ACC112 (cell line): ENCODE measurements around the gene RGS14.
"Not testable (repeated sequence)": the region's sequence is repeated elsewhere in the genome, so short reads cannot be mapped to it uniquely, and the experiment has no call there.

Experiments used
- H2AFZ ChIP-seq: fragments of 200-600 bp; sonication (generic); one replicate; pipeline ENCODE4 v1.6.0; 2017; ENCODE audit warnings: antibody characterized with exemption, low read length; ENCODE audit not compliant: unreplicated experiment
- H3K27ac ChIP-seq: fragments of 200-600 bp; sonication (generic); 2 replicates; pipeline ENCODE4 v1.5.1; 2014; ENCODE audit warnings: low read depth, mild to moderate bottlenecking, antibody characterized with exemption, low read length, moderate library complexity
- H3K27me3 ChIP-seq: fragments of 200-600 bp; sonication (generic); 2 replicates; pipeline ENCODE4 v1.6.1; 2014; ENCODE audit warnings: mild to moderate bottlenecking, antibody characterized with exemption, low read length, moderate library complexity, mixed read lengths; ENCODE audit not compliant: insufficient read depth
- H3K36me3 ChIP-seq: fragments of 200-600 bp; sonication (generic); 2 replicates; pipeline ENCODE4 v1.6.1; 2016; ENCODE audit warnings: mild to moderate bottlenecking, antibody characterized with exemption, low read length, moderate library complexity, mixed read lengths; ENCODE audit not compliant: insufficient read depth
- H3K4me1 ChIP-seq: fragments of 200-600 bp; sonication (generic); one replicate; pipeline ENCODE4 v1.6.1; 2016; ENCODE audit warnings: low read length, mixed read lengths; ENCODE audit not compliant: insufficient read depth, unreplicated experiment, control insufficient read depth
- H3K4me3 ChIP-seq: fragments of 200-600 bp; sonication (generic); 2 replicates; pipeline ENCODE4 v1.5.1; 2014; ENCODE audit warnings: mild to moderate bottlenecking, low read depth, low read length
- H3K79me2 ChIP-seq: fragments of 200-600 bp; sonication (generic); one replicate; pipeline ENCODE4 v1.6.0; 2016; ENCODE audit warnings: low read length; ENCODE audit not compliant: control insufficient read depth, unreplicated experiment, insufficient read depth

Gene RGS14

DNA sequence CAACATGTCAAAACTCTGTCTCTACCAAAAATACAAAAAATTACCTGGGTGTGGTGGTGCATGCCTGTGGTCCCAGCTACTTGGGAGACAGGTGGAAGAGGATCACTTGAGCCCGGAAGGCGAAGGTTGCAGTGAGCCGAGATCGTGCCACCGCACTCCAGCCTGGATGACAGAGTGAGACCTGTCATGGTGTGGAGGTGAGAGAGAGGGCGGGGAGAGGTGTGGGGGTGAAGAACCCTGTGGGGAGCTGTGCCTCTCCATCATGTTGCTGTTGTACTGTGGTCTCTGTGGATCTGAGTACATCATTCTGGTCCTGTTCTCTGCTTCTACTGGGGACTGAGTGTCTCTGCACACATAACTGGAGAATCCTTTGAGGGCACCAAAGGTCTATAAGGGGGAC, 15.2 kb downstream of the RGS14 start:
- H3K27me3 ChIP-seq: no peaks in the 10 kb centered on the region
- H2AFZ ChIP-seq: no peak overlapping the region
- no peaks in the 10 kb centered on the region for H3K79me2 ChIP-seq
- no peak overlapping the region for H3K4me3 ChIP-seq
- H3K36me3 ChIP-seq: no peaks in the 10 kb centered on the region
- no peak overlapping the region for H3K27ac ChIP-seq
- peaks cover 9% of the 10 kb centered on the region for H3K4me1 ChIP-seq

DNA sequence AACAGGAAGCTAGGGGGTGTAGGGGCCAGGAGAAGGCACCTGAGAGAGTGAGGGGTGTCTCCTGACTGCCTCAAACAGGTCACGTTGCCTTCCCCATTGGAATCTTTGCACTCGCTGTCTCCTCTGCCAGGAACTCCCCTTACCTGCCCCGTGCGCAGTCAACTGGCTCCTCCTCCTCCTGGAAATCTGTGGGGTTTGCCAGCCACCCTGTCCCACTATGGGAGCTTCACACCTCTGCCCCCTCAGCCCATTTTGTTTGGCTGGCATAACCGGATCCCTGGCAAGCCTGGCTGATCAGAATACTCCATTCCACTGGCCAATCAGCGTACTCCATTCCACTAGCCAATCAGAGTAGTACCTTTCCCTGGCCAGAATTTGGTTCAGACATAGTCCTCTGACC, 16.1 kb downstream of the RGS14 start:
- H2AFZ ChIP-seq: no peak overlapping the region
- H3K4me1 ChIP-seq: peaks cover 8% of the 10 kb centered on the region
- H3K27ac ChIP-seq: no peak overlapping the region
- H3K79me2 ChIP-seq: no peaks in the 10 kb centered on the region
- no peaks in the 10 kb centered on the region for H3K36me3 ChIP-seq
- no peak overlapping the region for H3K4me3 ChIP-seq
- no peaks in the 10 kb centered on the region for H3K27me3 ChIP-seq

DNA sequence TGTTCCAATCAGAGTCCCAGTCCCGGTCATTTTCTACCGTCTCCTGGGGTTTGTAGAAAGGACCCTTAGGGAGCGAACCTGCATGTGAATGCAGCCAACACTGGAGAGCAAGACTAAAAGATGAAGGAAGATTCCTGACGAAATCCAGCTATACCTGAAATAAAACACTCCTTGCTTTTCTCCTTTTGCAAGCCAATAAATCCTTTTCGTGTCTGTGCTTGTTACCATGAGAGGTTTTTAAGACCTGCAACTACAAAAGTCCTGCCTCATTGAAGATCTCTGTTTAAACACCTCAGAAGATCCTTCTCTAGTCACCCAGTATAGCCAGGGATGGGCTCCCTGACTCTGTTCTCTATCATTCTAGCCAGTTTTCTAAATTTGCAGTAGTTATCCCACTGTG, 16.5 kb downstream of the RGS14 start:
- peaks cover 9% of the 10 kb centered on the region for H3K4me1 ChIP-seq
- no peak overlapping the region for H2AFZ ChIP-seq
- H3K27ac ChIP-seq: no peak overlapping the region
- no peaks in the 10 kb centered on the region for H3K36me3 ChIP-seq
- no peaks in the 10 kb centered on the region for H3K79me2 ChIP-seq
- no peak overlapping the region for H3K4me3 ChIP-seq
- no peaks in the 10 kb centered on the region for H3K27me3 ChIP-seq

DNA sequence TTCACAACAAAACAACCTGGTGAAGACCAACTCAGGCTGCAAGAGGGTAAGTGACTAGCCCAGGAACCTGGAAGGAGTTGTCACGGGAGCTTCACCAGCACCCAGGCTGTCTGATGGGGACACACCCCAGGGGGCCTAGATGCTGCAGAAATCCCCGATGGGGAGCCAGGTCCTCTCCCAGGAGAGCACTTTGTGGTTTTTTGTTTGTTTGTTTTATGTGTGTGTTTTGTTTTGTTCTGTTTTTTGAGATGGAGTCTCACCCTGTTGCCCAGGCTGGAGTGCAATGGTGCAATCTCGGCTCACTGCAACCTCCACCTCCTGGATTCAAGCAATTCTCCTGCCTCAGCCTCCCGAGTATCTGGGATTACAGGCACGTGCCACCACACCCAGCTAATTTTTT, 17.8 kb downstream of the RGS14 start:
- not testable (repeated sequence) for H3K79me2 ChIP-seq, H3K4me3 ChIP-seq, H3K27ac ChIP-seq, H2AFZ ChIP-seq, H3K27me3 ChIP-seq, H3K36me3 ChIP-seq
- H3K4me1 ChIP-seq: peaks cover 10% of the 10 kb centered on the region

DNA sequence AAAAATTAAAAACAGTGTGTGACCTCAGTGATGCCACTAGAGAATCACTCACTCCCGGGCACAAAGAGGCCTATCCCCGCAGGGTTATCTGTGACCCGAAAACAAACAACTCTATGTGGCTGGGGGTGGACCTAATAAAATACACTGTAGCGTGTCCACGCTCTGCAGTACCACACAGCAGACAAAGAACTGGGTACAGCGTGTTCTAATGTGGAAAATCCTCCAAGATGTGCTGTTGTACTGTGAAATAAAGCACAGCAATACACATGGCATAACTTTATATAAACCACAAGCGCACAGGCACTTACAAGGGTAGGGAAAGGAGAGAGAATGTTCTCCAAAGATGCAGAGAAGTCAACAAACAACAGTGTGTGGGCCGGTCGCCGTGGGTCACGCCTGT, 18.4 kb downstream of the RGS14 start:
- peaks cover 10% of the 10 kb centered on the region for H3K4me1 ChIP-seq

DNA sequence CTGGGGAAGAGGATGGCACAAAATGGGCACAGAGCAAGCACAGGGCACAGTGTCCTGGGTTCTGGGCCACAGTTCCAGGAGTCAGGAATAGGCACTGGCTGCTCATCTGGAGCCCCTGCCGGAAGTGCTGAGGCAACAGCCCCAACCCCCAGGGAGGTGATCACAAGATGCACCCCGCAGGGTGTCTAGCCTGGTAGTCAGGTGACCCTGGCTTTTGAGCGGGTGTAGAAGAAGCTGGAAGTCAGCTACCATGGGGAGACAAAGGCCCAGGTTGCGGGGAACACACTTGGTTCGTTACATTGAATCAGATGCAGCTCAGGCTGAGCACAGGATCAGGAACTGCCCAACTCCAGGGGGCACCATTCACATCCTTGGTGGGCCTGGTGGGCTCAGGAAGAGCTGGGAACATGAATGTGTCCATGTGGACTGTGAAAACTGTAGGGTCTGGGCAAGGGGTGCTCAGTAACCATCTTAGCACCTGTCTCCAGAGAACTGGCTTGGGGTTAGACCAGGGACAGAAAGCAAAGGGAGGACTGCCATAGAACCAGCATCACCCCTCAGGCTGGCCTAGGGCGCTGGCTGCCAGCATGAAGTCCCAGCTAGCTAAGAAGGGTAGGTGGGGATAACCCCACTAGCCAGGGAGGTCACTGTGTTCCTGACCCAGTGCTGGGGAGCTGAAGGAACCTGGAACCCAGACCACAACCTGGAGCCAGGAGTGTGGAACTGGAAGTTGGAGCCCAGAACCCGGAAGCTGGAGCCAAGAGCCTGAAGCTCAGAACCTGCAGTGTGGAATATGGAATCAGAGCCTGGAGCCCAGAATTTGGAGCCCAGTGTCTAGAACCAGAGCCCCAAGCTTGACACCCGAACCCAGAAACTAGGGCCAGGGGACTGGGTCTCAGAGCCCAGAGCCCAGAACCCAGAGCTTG, 20.4 kb downstream of the RGS14 start:
- H3K36me3 ChIP-seq: no peaks in the 10 kb centered on the region
- no peak overlapping the region for H3K27ac ChIP-seq
- H3K27me3 ChIP-seq: peaks cover 8% of the 10 kb centered on the region
- H3K79me2 ChIP-seq: no peaks in the 10 kb centered on the region
- H3K4me1 ChIP-seq: peaks cover 3% of the 10 kb centered on the region
- H3K4me3 ChIP-seq: no peak overlapping the region
- H2AFZ ChIP-seq: no peak overlapping the region

More for the DNA sequence above, 18.4 kb downstream of the RGS14 start:
- Histone ChIP-seq H3K4me3 (no peak overlapping the region), H3K79me2 (no peaks in the 10 kb centered on the region), H3K27ac (no peak overlapping the region), H3K36me3 (no peaks in the 10 kb centered on the region), H3K27me3 (no peaks in the 10 kb centered on the region), H2AFZ (no peak overlapping the region)

DNA sequence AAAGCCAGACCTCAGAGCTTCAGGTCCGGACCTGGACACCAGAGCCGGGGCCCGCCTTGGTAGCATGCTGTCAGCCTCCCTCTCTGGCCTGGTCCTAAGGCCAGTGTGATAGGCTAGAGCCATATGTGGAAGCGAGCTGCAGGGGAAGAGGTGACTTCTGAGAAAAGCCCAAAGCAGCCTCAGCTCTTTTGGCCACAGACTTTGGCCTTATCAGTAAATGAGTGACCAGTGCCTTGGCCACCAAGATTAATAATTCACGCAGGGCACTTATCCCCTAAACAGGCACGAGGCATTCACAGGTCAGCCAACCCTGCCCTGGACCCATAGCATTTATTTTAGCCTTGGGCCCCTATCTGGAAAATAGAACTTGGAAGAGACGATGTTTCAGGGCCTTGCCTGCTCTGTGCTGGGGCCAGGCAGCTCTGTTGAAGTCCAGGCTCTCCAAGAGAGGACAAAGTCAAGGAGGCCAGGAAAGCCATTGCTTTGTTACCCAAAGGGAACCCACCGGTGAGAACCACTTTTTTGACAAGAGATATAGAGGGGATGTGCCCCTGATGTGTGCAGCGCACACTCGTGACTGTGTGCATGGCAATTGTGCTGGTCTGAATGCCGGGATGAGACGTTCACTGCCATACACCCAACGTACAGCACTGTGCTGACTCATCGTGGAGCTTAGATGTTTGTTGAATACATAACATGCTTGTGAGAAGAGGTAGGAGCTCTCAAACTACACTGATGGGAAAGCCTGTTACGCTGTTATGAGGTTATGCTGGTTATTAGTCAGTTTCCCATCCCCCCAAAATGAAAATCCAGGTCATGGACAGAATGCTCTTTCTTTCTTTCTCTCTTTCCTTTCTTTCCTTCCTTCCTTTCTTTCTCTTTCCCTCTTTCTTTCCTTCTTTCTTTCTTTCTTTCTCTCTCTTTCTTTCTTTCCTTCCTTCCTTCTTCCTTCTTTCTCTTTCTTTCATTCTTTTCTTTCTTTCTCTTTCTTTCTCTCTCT, 21.5 kb downstream of the RGS14 start:
- peaks cover 3% of the 10 kb centered on the region for H3K4me1 ChIP-seq
- no peak overlapping the region for H3K4me3 ChIP-seq
- H3K79me2 ChIP-seq: no peaks in the 10 kb centered on the region
- no peak overlapping the region for H3K27ac ChIP-seq
- H2AFZ ChIP-seq: peak overlapping the region; percentile 15
- peaks cover 11% of the 10 kb centered on the region for H3K27me3 ChIP-seq
- H3K36me3 ChIP-seq: no peaks in the 10 kb centered on the region

DNA sequence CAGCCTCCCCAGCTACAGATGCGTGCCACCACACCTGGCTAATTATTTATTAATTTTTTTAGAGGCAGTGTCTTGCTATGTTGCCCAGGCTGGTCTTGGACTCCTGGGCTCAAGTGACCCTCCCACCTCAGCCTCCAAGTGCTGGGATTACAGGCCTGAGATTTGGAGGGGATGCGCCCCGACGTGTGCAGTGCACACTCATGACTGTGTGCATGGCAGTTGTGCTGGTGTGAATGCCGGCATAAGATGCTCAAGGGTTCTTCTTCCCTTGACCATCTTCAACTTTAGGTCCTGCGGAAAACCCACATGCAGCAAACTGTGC, 23.0 kb downstream of the RGS14 start:
- H3K79me2 ChIP-seq: no peaks in the 10 kb centered on the region

DNA sequence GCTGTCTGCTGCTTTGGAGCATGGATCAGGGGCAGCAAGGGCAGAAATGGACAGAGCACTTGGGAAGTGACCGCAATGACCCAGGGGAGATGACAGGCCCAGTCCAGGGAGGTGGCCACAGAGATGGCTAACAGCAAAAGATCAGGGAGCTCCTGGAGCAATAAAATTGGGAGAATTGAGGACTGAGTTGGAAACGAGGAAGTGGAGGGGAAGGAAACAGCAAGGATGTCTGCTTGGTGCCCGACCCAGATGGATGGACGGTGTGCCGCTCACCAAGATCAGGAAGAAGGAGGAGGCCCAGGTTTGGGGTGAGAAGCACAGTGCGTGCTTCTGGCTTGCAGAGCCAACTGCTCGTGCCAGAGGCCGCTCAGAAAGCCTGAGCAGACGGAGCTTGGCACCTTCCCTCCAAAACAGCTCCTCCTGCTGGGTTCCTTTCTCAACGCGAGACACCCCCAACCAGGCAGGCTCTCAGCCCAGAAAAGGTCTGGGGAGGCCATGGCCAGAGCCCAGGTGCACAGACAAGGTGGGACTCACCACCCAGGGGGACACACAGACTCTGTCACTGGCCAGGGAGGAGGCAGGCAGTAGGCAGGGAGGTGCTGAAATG, 24.8 kb downstream of the RGS14 start:
- Histone ChIP-seq H3K27ac (no peak overlapping the region), H3K36me3 (no peaks in the 10 kb centered on the region), H3K27me3 (peaks cover 11% of the 10 kb centered on the region), H3K4me1 (peaks cover 3% of the 10 kb centered on the region), H3K79me2 (no peaks in the 10 kb centered on the region), H3K4me3 (no peak overlapping the region), H2AFZ (no peak overlapping the region)

More for the DNA sequence above, 23.0 kb downstream of the RGS14 start:
- Histone ChIP-seq H3K4me1 (peaks cover 3% of the 10 kb centered on the region), H2AFZ (no peak overlapping the region), H3K4me3 (no peak overlapping the region), H3K27me3 (peaks cover 11% of the 10 kb centered on the region), H3K36me3 (no peaks in the 10 kb centered on the region), H3K27ac (no peak overlapping the region)

DNA sequence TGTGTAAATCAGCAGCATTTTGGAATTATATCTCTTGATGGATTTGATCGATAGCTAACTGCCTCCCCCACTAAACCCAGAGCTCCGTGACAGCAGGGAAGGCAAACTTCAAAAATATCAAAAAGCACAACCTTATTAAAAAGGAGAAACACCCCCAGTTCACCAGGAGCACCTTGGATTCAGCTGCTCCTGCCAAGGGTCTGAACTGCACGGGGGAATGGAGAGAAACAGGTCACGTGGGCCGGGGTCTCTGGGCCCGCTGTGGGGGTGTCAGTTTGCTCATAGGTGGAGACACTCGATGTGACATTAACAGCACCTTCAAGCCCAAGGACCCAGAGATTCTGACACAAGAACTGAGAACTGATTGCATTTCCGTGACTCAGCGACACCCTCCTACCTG, 25.5 kb downstream of the RGS14 start:
- Histone ChIP-seq H3K27me3 (peaks cover 11% of the 10 kb centered on the region), H3K27ac (no peak overlapping the region), H3K4me3 (no peak overlapping the region), H2AFZ (no peak overlapping the region), H3K79me2 (no peaks in the 10 kb centered on the region), H3K36me3 (no peaks in the 10 kb centered on the region), H3K4me1 (peaks cover 3% of the 10 kb centered on the region)
